ENCODE data around the gene ANAPC15. TPM values are rescaled to one million over a fixed set of nuclear protein-coding genes. Genes with fewer than 3 reads are reported as not detected.

The ANAPC15 gene
- total and polyA plus RNA-seq, 2 of the 13 experiments (the other 11 are each of a cell fraction or from before 2014, with no cell fraction given) = 18.8 to 25.7 TPM

- TF ChIP-seq CEBPZ (IDR thresholded peaks at IDR 0.05; ENCODE audit: low read length) (peak; percentile 69; the same call in 1 of the 2 replicates), ZNF510 (CRISPR knock-in tag; IDR thresholded peaks at IDR 0.05; ENCODE audit: low read depth) (0 out of 2 replicates have a peak, but pooled peaks have one; percentile 16), ZNF343 (CRISPR knock-in tag; IDR thresholded peaks at IDR 0.05) (no peak), ZNF563 (CRISPR knock-in tag; IDR thresholded peaks at IDR 0.05) (peak; percentile 51; the same call in 1 of the 2 replicates), KIAA2018 (CRISPR knock-in tag; IDR thresholded peaks at IDR 0.05; ENCODE audit: borderline replicate concordance) (no peak), SOX13 (IDR thresholded peaks at IDR 0.05) (no peak), SOX13 (CRISPR knock-in tag; conservative IDR thresholded peaks at IDR 0.05 in 1 of 2, IDR thresholded peaks at IDR 0.05 in 1 of 2) (peak in 1 of 2 experiments; percentile 83; a peak in 2 of 4 replicates), ARID5B (CRISPR knock-in tag; IDR thresholded peaks at IDR 0.05) (peak; percentile 36; the same call in 1 of the 2 replicates), ELF3 (CRISPR knock-in tag; IDR thresholded peaks at IDR 0.05) (peak; percentile 79), TEF (CRISPR knock-in tag; IDR thresholded peaks at IDR 0.05) (0 out of 2 replicates have a peak, but pooled peaks have one; percentile 24), PHF8 (CRISPR knock-in tag; IDR thresholded peaks at IDR 0.05) (peak; percentile 86)
Observed at GRCh38 chr11:72112143-72112977, at the start of gene ANAPC15 (continued).
